OCI-LY7 (cell line): Measurements from ENCODE around the gene WDR44.

Source experiments
- CTCF ChIP-seq: fragments of 200-600 bp; sonication (generic); conservative IDR thresholded peaks from 2 replicates; pipeline ENCODE4 v1.5.1; 2014; ENCODE audit warnings: mild to moderate bottlenecking, antibody characterized with exemption, low read length, moderate library complexity, mixed read lengths
- EZH2phosphoT487 ChIP-seq: fragments of 200-600 bp; sonication (generic); IDR thresholded peaks from 2 replicates; pipeline ENCODE4 v1.6.1; 2018; ENCODE audit warnings: low read depth, borderline replicate concordance, mild to moderate bottlenecking, mixed run types, antibody characterized with exemption, low read length, moderate library complexity, mixed read lengths

GRCh38 chrX:118474586-118474985, 128.7 kb downstream of the WDR44 start:
- TF ChIP-seq CTCF (no peak), EZH2phosphoT487 (no peak)
